Glutamatergic neuron (in vitro differentiated cells): ENCODE measurements around the gene TNF. TPM values are rescaled to one million over a fixed set of nuclear protein-coding genes. Genes with fewer than 3 reads are reported as not detected.

Source experiments
- DNase-seq: peaks from one replicate; pipeline ENCODE4 v3.0.0; 2022
- H3K27ac Mint-ChIP-seq: one replicate; pipeline ENCODE4 v1.8.0; 2020; ENCODE audit warnings: mild to moderate bottlenecking, mixed read lengths, inconsistent platforms; ENCODE audit not compliant: unreplicated experiment
- H3K27me3 Mint-ChIP-seq: one replicate; pipeline ENCODE4 v1.8.0; 2020; ENCODE audit warnings: mild to moderate bottlenecking, moderate library complexity, mixed read lengths, inconsistent platforms; ENCODE audit not compliant: unreplicated experiment
- H3K36me3 Mint-ChIP-seq: one replicate; pipeline ENCODE4 v1.8.0; 2020; ENCODE audit warnings: mild to moderate bottlenecking, mixed read lengths, inconsistent platforms; ENCODE audit not compliant: unreplicated experiment
- H3K4me1 Mint-ChIP-seq: one replicate; pipeline ENCODE4 v1.8.0; 2020; ENCODE audit warnings: mild to moderate bottlenecking, low read depth, mixed read lengths, inconsistent platforms; ENCODE audit not compliant: unreplicated experiment
- H3K4me3 Mint-ChIP-seq: one replicate; pipeline ENCODE4 v1.8.0; 2020; ENCODE audit warnings: mild to moderate bottlenecking, mixed read lengths, inconsistent platforms; ENCODE audit not compliant: unreplicated experiment
- H3K9me3 Mint-ChIP-seq: one replicate; pipeline ENCODE4 v1.8.0; 2020; ENCODE audit warnings: mild to moderate bottlenecking, moderate library complexity, mixed read lengths, inconsistent platforms; ENCODE audit not compliant: unreplicated experiment
- total RNA-seq: library from RNA; stranded (reverse); fragmentation: NEBNext Ultra II Directional; extraction: Animal tissue kit (Norgen Biotek cat#: 25700); gene quantifications from one replicate; pipeline ENCODE4 v1.2.1, GENCODE V29; 2021; ENCODE audit not compliant: unreplicated experiment
- TF ChIP-seq, protein P1 (sequence below): fragments of 200-600 bp; sonication (generic); IDR thresholded peaks from one replicate; pipeline ENCODE4 v1.5.0; 2021; ENCODE audit not compliant: partially characterized antibody, unreplicated experiment

TNF gene
- total RNA-seq, 1 donor from 2014 or later: not detected

DNA sequence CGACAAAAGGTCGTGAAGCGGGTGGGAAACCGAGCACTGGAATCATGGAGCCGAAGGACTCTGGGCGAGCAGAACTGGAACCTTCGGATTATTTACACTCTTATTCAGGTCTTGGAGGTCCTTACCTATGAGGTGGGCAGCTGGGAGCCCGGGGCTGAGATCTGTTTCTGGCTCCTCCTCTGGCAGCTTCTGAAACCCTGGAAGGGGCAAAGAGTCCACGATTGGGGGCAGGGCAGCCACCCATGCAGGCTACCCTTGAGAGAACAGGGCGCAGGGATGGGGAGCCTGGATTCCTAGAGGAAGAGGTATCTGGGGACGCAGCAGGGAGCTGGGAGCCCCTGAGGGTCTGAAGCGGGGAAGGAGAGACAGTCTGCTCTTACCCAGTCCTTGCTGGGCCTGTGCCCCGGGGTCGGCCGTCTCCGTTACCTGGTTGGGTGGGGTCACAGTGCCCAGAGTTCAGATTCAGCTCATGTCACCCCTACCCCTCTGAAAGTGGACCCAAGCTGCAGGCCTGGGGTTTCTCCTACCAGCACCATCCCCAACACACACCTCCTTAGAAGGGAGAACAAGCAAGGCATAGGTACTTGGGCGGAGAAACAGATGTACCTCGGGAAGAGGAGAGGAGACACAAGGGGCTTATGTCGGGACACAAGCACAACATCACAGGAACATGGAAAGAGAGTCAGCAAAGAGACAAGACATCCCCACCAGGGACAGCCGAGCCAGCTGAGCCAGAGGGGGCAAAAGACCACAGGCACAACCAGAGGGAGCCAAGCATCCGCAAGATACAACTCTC lies 6.3 kb downstream of the TNF start:
- H3K27ac Mint-ChIP-seq: peak overlapping the region; percentile 66
- peaks cover 2% of the 10 kb centered on the region for H3K4me1 Mint-ChIP-seq
- TF ChIP-seq, protein P1, sequence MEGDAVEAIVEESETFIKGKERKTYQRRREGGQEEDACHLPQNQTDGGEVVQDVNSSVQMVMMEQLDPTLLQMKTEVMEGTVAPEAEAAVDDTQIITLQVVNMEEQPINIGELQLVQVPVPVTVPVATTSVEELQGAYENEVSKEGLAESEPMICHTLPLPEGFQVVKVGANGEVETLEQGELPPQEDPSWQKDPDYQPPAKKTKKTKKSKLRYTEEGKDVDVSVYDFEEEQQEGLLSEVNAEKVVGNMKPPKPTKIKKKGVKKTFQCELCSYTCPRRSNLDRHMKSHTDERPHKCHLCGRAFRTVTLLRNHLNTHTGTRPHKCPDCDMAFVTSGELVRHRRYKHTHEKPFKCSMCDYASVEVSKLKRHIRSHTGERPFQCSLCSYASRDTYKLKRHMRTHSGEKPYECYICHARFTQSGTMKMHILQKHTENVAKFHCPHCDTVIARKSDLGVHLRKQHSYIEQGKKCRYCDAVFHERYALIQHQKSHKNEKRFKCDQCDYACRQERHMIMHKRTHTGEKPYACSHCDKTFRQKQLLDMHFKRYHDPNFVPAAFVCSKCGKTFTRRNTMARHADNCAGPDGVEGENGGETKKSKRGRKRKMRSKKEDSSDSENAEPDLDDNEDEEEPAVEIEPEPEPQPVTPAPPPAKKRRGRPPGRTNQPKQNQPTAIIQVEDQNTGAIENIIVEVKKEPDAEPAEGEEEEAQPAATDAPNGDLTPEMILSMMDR: no peak
- no peaks in the 10 kb centered on the region for H3K36me3 Mint-ChIP-seq
- peaks cover 4% of the 10 kb centered on the region for H3K27me3 Mint-ChIP-seq
- H3K9me3 Mint-ChIP-seq: peaks cover 5% of the 10 kb centered on the region
- peak; percentile 19 for DNase-seq
- peak overlapping the region; percentile 93 for H3K4me3 Mint-ChIP-seq

DNA sequence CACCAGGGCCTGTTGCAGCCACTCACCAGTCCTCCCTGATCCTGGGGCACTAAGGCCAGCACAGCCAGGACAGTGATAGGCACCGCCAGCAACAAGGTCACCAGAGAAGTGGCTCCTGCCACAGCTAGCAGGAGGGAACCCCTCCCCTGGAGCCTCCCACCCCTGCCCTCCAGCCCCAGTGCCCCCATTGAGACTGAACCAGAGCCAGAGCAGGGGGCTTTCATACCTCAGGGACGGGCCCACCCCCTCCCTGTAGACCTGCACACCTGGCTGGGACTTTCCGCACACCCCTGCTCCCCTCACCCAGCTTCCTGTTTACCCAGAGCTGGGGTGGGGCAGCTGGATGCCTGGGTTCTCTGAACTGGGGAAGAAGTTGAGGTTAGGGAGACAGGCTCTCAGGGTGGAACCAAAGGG lies 6.9 kb downstream of the TNF start, which contains the start of gene LTB:
LTB (minus strand) TSS at position 195 of the 414 bp plus-strand sequence; CDS start at position 188, 7 bp downstream.
- no peak for DNase-seq
- Mint-ChIP-seq H3K4me3 (peak within 1 kb of the TSS; percentile 93), H3K9me3 (peaks cover 5% of the 10 kb centered on the region), H3K27ac (peak within 1 kb of the TSS; percentile 66), H3K4me1 (peaks cover 2% of the 10 kb centered on the region), H3K36me3 (no peaks in the 10 kb centered on the region), H3K27me3 (peaks cover 6% of the 10 kb centered on the region)
- TF ChIP-seq, protein P1: no peak

DNA sequence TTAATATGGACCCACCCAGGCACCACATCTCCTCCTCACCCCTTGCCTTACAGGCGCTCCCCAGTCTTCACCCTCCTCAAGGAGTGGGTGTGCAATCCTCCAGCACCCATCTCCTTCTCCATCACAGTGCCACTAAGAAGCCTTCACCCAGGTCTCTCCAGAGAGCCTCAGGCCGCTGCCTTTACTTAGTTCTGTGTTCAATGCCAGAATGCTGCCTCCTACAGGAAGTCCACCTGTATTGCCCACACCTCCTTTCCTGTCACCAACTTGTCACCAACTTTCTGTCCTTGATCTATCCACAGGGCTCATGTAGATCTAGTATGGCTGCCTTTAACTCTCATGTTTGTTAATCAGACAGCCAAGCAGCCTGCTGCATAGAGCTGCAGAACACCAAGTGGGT lies 10.1 kb downstream of the TNF start:
- Mint-ChIP-seq H3K27me3 (peaks cover 6% of the 10 kb centered on the region), H3K36me3 (no peaks in the 10 kb centered on the region), H3K4me1 (peaks cover 11% of the 10 kb centered on the region), H3K9me3 (peaks cover 5% of the 10 kb centered on the region), H3K27ac (no peak overlapping the region), H3K4me3 (no peak overlapping the region)
- TF ChIP-seq, protein P1: peak; percentile 29
- no peak for DNase-seq

DNA sequence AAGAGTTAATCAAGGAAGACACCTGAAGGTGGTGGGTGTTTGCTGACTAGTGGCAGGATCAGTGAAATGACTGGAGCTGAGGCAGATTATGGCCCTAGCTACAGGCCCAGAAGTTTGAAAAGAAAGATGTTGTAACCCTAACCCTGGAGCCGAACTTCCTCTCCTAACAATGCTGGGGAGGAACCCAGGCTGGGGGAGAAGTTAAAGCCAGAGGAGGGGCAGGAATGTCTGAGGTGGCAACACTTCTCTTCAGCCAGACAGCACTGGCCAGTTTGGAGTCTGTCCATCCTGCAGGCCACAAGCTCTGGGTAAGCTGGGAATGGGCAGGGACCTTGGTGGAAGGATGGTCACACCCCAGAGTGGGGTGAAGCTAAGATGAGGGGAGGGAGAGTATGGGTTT lies 10.6 kb downstream of the TNF start, which contains the start of gene LST1:
LST1 (plus strand) TSS at position 270 of the 400 bp plus-strand sequence. CDS start 1,023 bp downstream, outside the sequence.
- Mint-ChIP-seq H3K4me3 (no peak within 1 kb of the TSS), H3K27me3 (peaks cover 5% of the 10 kb centered on the region), H3K27ac (no peak within 1 kb of the TSS), H3K4me1 (peaks cover 11% of the 10 kb centered on the region), H3K36me3 (no peaks in the 10 kb centered on the region), H3K9me3 (peaks cover 5% of the 10 kb centered on the region)
- TF ChIP-seq, protein P1: no peak
- no peak for DNase-seq
